GM12873 (cell line): ENCODE results near the gene ENDOV.

ENCODE experiments used
- CTCF ChIP-seq: IDR thresholded peaks from 2 replicates; pipeline ENCODE4 v1.5.1; 2012; ENCODE audit warnings: low read depth, mild to moderate bottlenecking, moderate library complexity, low read length, control low read depth; ENCODE audit not compliant: insufficient read depth; ENCODE audit errors: missing control alignments

The ENDOV gene

GRCh38 chr17:80451104-80451775 lies 36.3 kb downstream of the ENDOV start:
- no peak for TF ChIP-seq CTCF

- no peak for TF ChIP-seq CTCF
These were observed 37.4 kb downstream of the ENDOV start for GRCh38 chr17:80452173-80452915.

GRCh38 chr17:80453126-80453997 lies 38.4 kb downstream of the ENDOV start:
- no peak for TF ChIP-seq CTCF

- no peak for TF ChIP-seq CTCF
These were observed 39.1 kb downstream of the ENDOV start for GRCh38 chr17:80453998-80454556.

- no peak for TF ChIP-seq CTCF
These were observed 39.8 kb downstream of the ENDOV start for GRCh38 chr17:80454557-80455335.

- TF ChIP-seq CTCF = no peak
These were observed 40.4 kb downstream of the ENDOV start for GRCh38 chr17:80455336-80455710.
